C4-2B (cell line): ENCODE measurements around the gene PTGER1.

ENCODE experiments used
- ZFX ChIP-seq: fragments of 450-650 bp; IDR thresholded peaks from 2 replicates; pipeline ENCODE4 v1.6.1; 2017
- TF ChIP-seq, protein P1 (sequence below): fragments of 450-650 bp; conservative IDR thresholded peaks from 2 replicates; pipeline ENCODE4 v1.5.1; 2017; ENCODE audit warnings: mild to moderate bottlenecking

DNA sequence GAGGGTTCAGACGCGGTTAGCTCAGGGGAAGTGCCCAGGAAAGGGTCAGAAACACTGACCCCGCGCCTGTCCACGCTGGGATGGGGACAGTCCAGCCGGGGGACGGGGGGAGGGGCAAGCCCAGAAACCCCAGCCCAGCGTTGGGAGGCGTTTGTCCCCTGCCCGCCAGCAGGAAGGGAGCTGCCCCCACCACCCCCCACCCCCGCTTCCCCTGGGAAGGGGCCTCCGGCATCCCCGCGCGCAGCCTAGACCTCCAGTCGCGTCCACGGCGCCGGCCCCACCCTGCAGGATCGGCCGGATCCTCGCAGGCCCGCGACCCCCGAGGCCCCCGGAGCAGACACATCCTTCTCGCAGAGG is 20.5 kb upstream of the PTGER1 start:
- TF ChIP-seq, protein P1, sequence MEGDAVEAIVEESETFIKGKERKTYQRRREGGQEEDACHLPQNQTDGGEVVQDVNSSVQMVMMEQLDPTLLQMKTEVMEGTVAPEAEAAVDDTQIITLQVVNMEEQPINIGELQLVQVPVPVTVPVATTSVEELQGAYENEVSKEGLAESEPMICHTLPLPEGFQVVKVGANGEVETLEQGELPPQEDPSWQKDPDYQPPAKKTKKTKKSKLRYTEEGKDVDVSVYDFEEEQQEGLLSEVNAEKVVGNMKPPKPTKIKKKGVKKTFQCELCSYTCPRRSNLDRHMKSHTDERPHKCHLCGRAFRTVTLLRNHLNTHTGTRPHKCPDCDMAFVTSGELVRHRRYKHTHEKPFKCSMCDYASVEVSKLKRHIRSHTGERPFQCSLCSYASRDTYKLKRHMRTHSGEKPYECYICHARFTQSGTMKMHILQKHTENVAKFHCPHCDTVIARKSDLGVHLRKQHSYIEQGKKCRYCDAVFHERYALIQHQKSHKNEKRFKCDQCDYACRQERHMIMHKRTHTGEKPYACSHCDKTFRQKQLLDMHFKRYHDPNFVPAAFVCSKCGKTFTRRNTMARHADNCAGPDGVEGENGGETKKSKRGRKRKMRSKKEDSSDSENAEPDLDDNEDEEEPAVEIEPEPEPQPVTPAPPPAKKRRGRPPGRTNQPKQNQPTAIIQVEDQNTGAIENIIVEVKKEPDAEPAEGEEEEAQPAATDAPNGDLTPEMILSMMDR: no peak
- peak; percentile 58; the same call in 1 of the 2 replicates for TF ChIP-seq ZFX
